H1 (cell line): ENCODE measurements around the gene TFF2. TPM values are rescaled to one million over a fixed set of nuclear protein-coding genes. Genes with fewer than 3 reads are reported as not detected.

Experiments used
- CTCF ChIA-PET: fragments of 300-600 bp; sonication (Branson Sonifier 250); formaldehyde crosslinking; loops from one replicate; lab custom pipeline; 2021; ENCODE audit not compliant: partially characterized antibody; lab: Charles Lee
- POLR2A ChIA-PET: fragments of 300-600 bp; sonication (Branson Sonifier 250); formaldehyde crosslinking; loops from one replicate; lab custom pipeline; 2021; ENCODE audit warnings: inconsistent platforms; ENCODE audit not compliant: partially characterized antibody; lab: Charles Lee
- DNase-seq, 2 experiments: peaks; one replicate each; pipeline versions ENCODE4 v3.0.0 to v3.0.0-alpha.2; 2010 to 2022; ENCODE audit warnings: low spot score in 2 of 2, low read depth in 1 of 2, mixed read lengths in 1 of 2
- FAIRE-seq: peaks from 2 replicates; lab custom pipeline; 2011; peaks lifted over from hg19 to GRCh38; lab: Jason Lieb, UNC
- H2AFZ ChIP-seq: 2 replicates; pipeline ENCODE4 v1.8.1; 2012; ENCODE audit warnings: low read length, inconsistent platforms
- H2AK5ac ChIP-seq: 2 replicates; pipeline ENCODE4 v1.6.1; 2013; ENCODE audit warnings: low read depth, low read length
- H2BK120ac ChIP-seq: replicated peaks from 2 replicates; pipeline ENCODE3; 2013; ENCODE audit warnings: low read depth, low read length, inconsistent platforms
- H2BK12ac ChIP-seq: 2 replicates; pipeline ENCODE4 v1.6.1; 2013; ENCODE audit warnings: low read depth, low read length
- H2BK15ac ChIP-seq: 2 replicates; pipeline ENCODE4 v1.6.1; 2013; ENCODE audit warnings: low read length
- H2BK20ac ChIP-seq: 2 replicates; pipeline ENCODE4 v1.6.1; 2013; ENCODE audit warnings: low read length
- H2BK5ac ChIP-seq: 2 replicates; pipeline ENCODE4 v1.6.1; 2013; ENCODE audit warnings: low read depth, low read length
- H3K14ac ChIP-seq: 2 replicates; pipeline ENCODE4 v1.6.1; 2013; ENCODE audit warnings: inconsistent platforms; ENCODE audit not compliant: insufficient read length
- H3K18ac ChIP-seq: 2 replicates; pipeline ENCODE4 v1.6.1; 2013; ENCODE audit warnings: low read length; ENCODE audit errors: extremely low read depth
- H3K23ac ChIP-seq: 2 replicates; pipeline ENCODE4 v1.6.1; 2013; ENCODE audit warnings: inconsistent platforms; ENCODE audit not compliant: insufficient read length
- H3K23me2 ChIP-seq: 2 replicates; pipeline ENCODE4 v1.6.1; 2013; ENCODE audit warnings: low read depth, low read length
- H3K27ac ChIP-seq: 2 replicates; pipeline ENCODE4 v1.6.1; 2011; ENCODE audit warnings: low read depth, low read length, inconsistent platforms
- H3K27me3 ChIP-seq, 4 experiments: replicated peaks in 1 of 4; 1 replicate in 1 of 4; 2 replicates in 3 of 4; pipeline versions ENCODE4 v1.6.1 to v1.8.1; 2011 to 2013; ENCODE audit warnings: low read length in 3 of 4, mild to moderate bottlenecking in 3 of 4, inconsistent platforms in 2 of 4, mixed read lengths in 2 of 4, moderate library complexity in 1 of 4; ENCODE audit not compliant: control insufficient read depth in 3 of 4, insufficient read depth in 3 of 4; ENCODE audit errors: extremely low read depth in 1 of 4
- H3K36me3 ChIP-seq, 4 experiments: 2 replicates each; pipeline versions ENCODE4 v1.6.1 to v1.8.1; 2011 to 2013; ENCODE audit warnings: mild to moderate bottlenecking in 4 of 4, low read length in 3 of 4, moderate library complexity in 2 of 4, control low read depth in 1 of 4, inconsistent platforms in 1 of 4; ENCODE audit not compliant: insufficient read depth in 4 of 4, control insufficient read depth in 2 of 4
- H3K4ac ChIP-seq: replicated peaks from 2 replicates; pipeline ENCODE3; 2013; ENCODE audit warnings: low read length, low read depth, mixed read lengths, inconsistent platforms; ENCODE audit not compliant: insufficient read length
- H3K4me1 ChIP-seq, 4 experiments: replicated peaks in 1 of 4; 1 replicate in 1 of 4; 2 replicates in 3 of 4; pipeline versions ENCODE4 v1.6.1 to v1.8.1; 2011 to 2013; ENCODE audit warnings: low read length in 3 of 4, inconsistent platforms in 2 of 4, mixed read lengths in 1 of 4; ENCODE audit not compliant: insufficient read depth in 4 of 4, control insufficient read depth in 3 of 4
- H3K4me2 ChIP-seq, 2 experiments: 2 replicates each; pipeline versions ENCODE4 v1.6.1 to v1.8.1; 2011 to 2013; ENCODE audit warnings: low read depth in 2 of 2, low read length in 2 of 2, control low read depth in 1 of 2, inconsistent platforms in 1 of 2, mild to moderate bottlenecking in 1 of 2; ENCODE audit not compliant: insufficient read depth in 1 of 2
- H3K4me3 ChIP-seq, 4 experiments: fragments of 200-600, 300-600 bp in 1 of 4; sonication (generic), shearing (Covaris generic), sonication (Bioruptor Twin) in 1 of 4; 2 replicates each; pipeline versions ENCODE4 v1.5.1 to v1.8.1; 2011 to 2016; ENCODE audit warnings: low read length in 4 of 4, low read depth in 3 of 4, control low read depth in 2 of 4, inconsistent platforms in 2 of 4, mild to moderate bottlenecking in 2 of 4, mixed read lengths in 1 of 4, moderate library complexity in 1 of 4; ENCODE audit not compliant: insufficient read depth in 2 of 4; ENCODE audit errors: extremely low read depth in 1 of 4
- H3K56ac ChIP-seq: replicated peaks from 2 replicates; pipeline ENCODE3; 2013; ENCODE audit warnings: low read depth, mild to moderate bottlenecking, mixed read lengths, low read length, inconsistent platforms; ENCODE audit not compliant: insufficient read length
- H3K79me1 ChIP-seq: 2 replicates; pipeline ENCODE4 v1.6.1; 2013; ENCODE audit warnings: low read depth, low read length, control low read depth
- H3K79me2 ChIP-seq, 2 experiments: 2 replicates each; pipeline versions ENCODE4 v1.6.1 to v1.8.1; 2012 to 2013; ENCODE audit warnings: low read length in 2 of 2, mild to moderate bottlenecking in 2 of 2, inconsistent platforms in 1 of 2; ENCODE audit not compliant: insufficient read depth in 2 of 2, control insufficient read depth in 1 of 2
- H3K9ac ChIP-seq, 4 experiments: replicated peaks in 1 of 4; 1 replicate in 1 of 4; 2 replicates in 3 of 4; pipeline versions ENCODE4 v1.6.1 to v1.8.1; 2011 to 2013; ENCODE audit warnings: low read depth in 3 of 4, low read length in 3 of 4, control low read depth in 2 of 4, mild to moderate bottlenecking in 2 of 4, moderate library complexity in 2 of 4, inconsistent platforms in 1 of 4; ENCODE audit errors: extremely low read depth in 1 of 4
- H3K9me3 ChIP-seq, 2 experiments: 2 replicates each; pipeline versions ENCODE4 v1.6.1 to v1.8.1; 2012 to 2013; ENCODE audit warnings: mild to moderate bottlenecking in 2 of 2, moderate library complexity in 2 of 2, control low read depth in 1 of 2, inconsistent platforms in 1 of 2, low read depth in 1 of 2, low read length in 1 of 2, mixed read lengths in 1 of 2; ENCODE audit not compliant: insufficient read depth in 2 of 2
- H4K20me1 ChIP-seq, 2 experiments: replicated peaks in 1 of 2; 2 replicates each; pipeline versions ENCODE3 to v1.8.1; 2011 to 2013; ENCODE audit warnings: inconsistent platforms in 2 of 2, low read length in 2 of 2, mild to moderate bottlenecking in 1 of 2; ENCODE audit not compliant: insufficient read depth in 2 of 2, control insufficient read depth in 1 of 2
- H4K5ac ChIP-seq: 2 replicates; pipeline ENCODE4 v1.6.1; 2013; ENCODE audit warnings: low read length, low read depth, mixed read lengths, inconsistent platforms; ENCODE audit not compliant: insufficient read length
- H4K8ac ChIP-seq: 2 replicates; pipeline ENCODE4 v1.8.0; 2013; ENCODE audit warnings: mild to moderate bottlenecking, moderate library complexity, low read length, inconsistent platforms; ENCODE audit not compliant: insufficient read depth; ENCODE audit errors: extremely low read depth
- H4K91ac ChIP-seq: replicated peaks from 2 replicates; pipeline ENCODE3; 2013; ENCODE audit warnings: low read length, mixed read lengths, inconsistent platforms; ENCODE audit not compliant: insufficient read length
- BACH1 ChIP-seq: IDR thresholded peaks from 2 replicates; pipeline ENCODE4 v1.6.1; 2012; ENCODE audit warnings: low read length, improper control_type of control experiment
- E2F6 ChIP-seq: IDR thresholded peaks from 2 replicates; pipeline ENCODE4 v1.6.1; 2012; ENCODE audit warnings: inconsistent platforms
- FOSL1 ChIP-seq: IDR thresholded peaks from 2 replicates; pipeline ENCODE4 v1.6.1; 2011; ENCODE audit warnings: mild to moderate bottlenecking, low read depth, low read length, moderate library complexity; ENCODE audit not compliant: insufficient read depth
- GTF2F1 ChIP-seq: IDR thresholded peaks from 2 replicates; pipeline ENCODE4 v1.6.1; 2012; ENCODE audit warnings: low read depth, low read length, improper control_type of control experiment, borderline replicate concordance
- JUN ChIP-seq: IDR thresholded peaks from 2 replicates; pipeline ENCODE4 v1.6.1; 2011; ENCODE audit warnings: low read depth, mild to moderate bottlenecking, improper control_type of control experiment, low read length
- KDM1A ChIP-seq: fragments of 200-600, 300-600 bp; sonication (generic); IDR thresholded peaks from 2 replicates; pipeline ENCODE4 v1.7.1; 2016; ENCODE audit warnings: mild to moderate bottlenecking, low read length, borderline replicate concordance
- POU5F1 ChIP-seq: IDR thresholded peaks from 2 replicates; pipeline ENCODE4 v1.6.1; 2011; ENCODE audit warnings: low read depth, mild to moderate bottlenecking, low read length, moderate library complexity
- SP4 ChIP-seq: IDR thresholded peaks from 2 replicates; pipeline ENCODE4 v1.6.1; 2012; ENCODE audit warnings: low read length, inconsistent platforms
- SRF ChIP-seq: IDR thresholded peaks from 2 replicates; pipeline ENCODE4 v1.6.1; 2011; ENCODE audit warnings: mild to moderate bottlenecking, low read depth, low read length, moderate library complexity
- TBP ChIP-seq: IDR thresholded peaks from 2 replicates; pipeline ENCODE4 v1.6.1; 2011; ENCODE audit warnings: low read depth, low read length, improper control_type of control experiment
- WGBS, 2 experiments: shearing (Covaris generic) in 1 of 2; methylation state at CpG; one replicate each; pipeline versions ENCODE4 v1.1.6 to v1.1.7; 2013 to 2015; ENCODE audit warnings: low lambda C conversion rate in 2 of 2, mixed read lengths in 2 of 2, inconsistent platforms in 1 of 2, low coverage in 1 of 2, missing lambda C conversion rate in 1 of 2; ENCODE audit not compliant: insufficient replicate concordance in 2 of 2, insufficient coverage in 1 of 2, insufficient read length in 1 of 2; ENCODE audit errors: extremely low coverage in 1 of 2, missing lambda C conversion rate in 1 of 2; 5-methylcytosine and 5-hydroxymethylcytosine counted together
- polyA plus RNA-seq, 7 experiments: library from polyadenylated mRNA; depleted of rRNA in 3 of 7; stranded (reverse) in 5 of 7; unstranded in 2 of 7; fragments of >200 nt in 5 of 7; fragments of 200-250 nt in 2 of 7; gene quantifications; 1 replicate in 5 of 7; 2 replicates in 1 of 7; 4 replicates in 1 of 7; pipeline versions ENCODE4 v1.2.1 to v1.2.3, GENCODE V29; 2011 to 2013; ENCODE audit warnings: missing spikeins in 2 of 7, mixed read lengths in 2 of 7
- total RNA-seq: library from RNA; stranded (reverse); fragmentation: NEBNext Ultra II Directional; extraction: Animal tissue kit (Norgen Biotek cat#: 25700); gene quantifications from 2 replicates; pipeline ENCODE4 v1.2.1, GENCODE V29; 2021
- TF ChIP-seq, protein P1 (sequence below): IDR thresholded peaks from 2 replicates; pipeline ENCODE4 v1.6.1; 2012; ENCODE audit warnings: low read length, inconsistent platforms

The TFF2 gene
- total and polyA plus RNA-seq, 2 of the 8 experiments (the other 6 are each of a cell fraction or from before 2014, with no cell fraction given) = not detected

DNA sequence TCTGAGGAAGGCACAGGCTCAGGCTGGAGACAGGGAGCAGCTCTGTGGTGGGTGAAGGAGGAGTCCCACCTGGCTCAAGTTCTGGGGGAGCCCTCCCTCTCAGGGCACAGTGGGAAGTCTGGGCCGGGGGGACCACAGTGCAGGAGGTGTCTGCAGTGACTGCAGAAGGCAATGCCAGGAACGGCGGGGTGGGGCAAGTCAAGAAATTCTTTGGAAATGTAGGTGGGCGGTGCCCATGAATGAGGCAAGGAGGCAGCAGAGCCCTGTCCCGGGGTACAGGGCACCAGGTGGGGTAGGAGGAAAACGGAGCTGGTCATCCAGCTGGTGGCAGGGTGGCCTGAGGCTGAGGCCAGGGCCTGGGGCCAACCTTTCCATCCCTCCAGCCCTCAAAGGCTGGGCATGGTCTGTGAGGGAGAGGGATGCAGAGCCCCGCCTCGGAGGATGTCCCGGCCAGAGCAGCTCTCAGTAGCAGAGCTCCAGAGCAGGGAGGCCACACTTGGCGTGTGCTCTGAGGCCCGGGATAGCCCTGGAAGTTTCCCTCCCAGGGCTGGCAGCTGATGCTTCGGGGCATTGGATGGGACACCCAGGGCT, 40.3 kb downstream of the TFF2 start:
- no peak overlapping the region for H2BK5ac ChIP-seq
- H3K9me3 ChIP-seq = no peaks in the 10 kb centered on the region
- no peak overlapping the region for H3K23ac ChIP-seq
- H3K18ac ChIP-seq = no peak overlapping the region
- WGBS, 2 experiments = 89% methylated on average over 12 of the region's 12 CpGs; no CpG with 5 or more reads in 1 of the 2 experiments
- no peaks in the 10 kb centered on the region for H3K79me1 ChIP-seq
- no peak overlapping the region for H3K4ac ChIP-seq
- DNase-seq = no peak
- no peak overlapping the region for H2AK5ac ChIP-seq
- no peak overlapping the region for H3K9ac ChIP-seq
- H3K56ac ChIP-seq = no peak overlapping the region
- 0 out of 4 replicates have a peak overlapping the region, but pooled peaks of 1 of the 2 experiments have one; percentile 0 for H3K4me2 ChIP-seq
- ChIA-PET CTCF (interaction anchor here (0.5 to 14.3 kb wide), 56 partner anchors 8 to 399 kb away, joined by 3 to 137 read pairs (median 4); no protein-coding TSS in a partner anchor), POLR2A (interaction anchor here (1.6 kb wide), 1 partner anchor 28 kb away, joined by 4 read pairs; no protein-coding TSS in a partner anchor)
- H3K14ac ChIP-seq = no peak overlapping the region
- no peaks in the 10 kb centered on the region for H3K79me2 ChIP-seq
- FAIRE-seq = no peak
- no peak overlapping the region for H2AFZ ChIP-seq
- peaks cover 4 to 16% (median 8%) of the 10 kb centered on the region in 4 experiments for H3K4me1 ChIP-seq
- H3K27ac ChIP-seq = no peak overlapping the region
- H4K20me1 ChIP-seq = no peaks in the 10 kb centered on the region
- no peak overlapping the region for H4K91ac ChIP-seq
- no peak overlapping the region for H2BK15ac ChIP-seq
- H4K5ac ChIP-seq = no peak overlapping the region
- no peak overlapping the region for H2BK20ac ChIP-seq
- H3K23me2 ChIP-seq = no peaks in the 10 kb centered on the region; the same call in 1 of the 2 replicates
- H4K8ac ChIP-seq = no peak overlapping the region; the same call in 1 of the 2 replicates
- no peak overlapping the region for H2BK120ac ChIP-seq
- 0 out of 2 replicates have a peak overlapping the region, but pooled peaks have one; percentile 68 for H2BK12ac ChIP-seq
- H3K36me3 ChIP-seq = no peaks in the 10 kb centered on the region
- no peak overlapping the region for H3K4me3 ChIP-seq
- peaks cover 0 to 7% (median 3%) of the 10 kb centered on the region in 4 experiments; a peak in 2 of 7 replicates for H3K27me3 ChIP-seq
- no peak for TF ChIP-seq SP4
- no peak for TF ChIP-seq E2F6
- TF ChIP-seq KDM1A = no peak
- no peak for TF ChIP-seq JUN
- no peak for TF ChIP-seq GTF2F1
- TF ChIP-seq, protein P1, sequence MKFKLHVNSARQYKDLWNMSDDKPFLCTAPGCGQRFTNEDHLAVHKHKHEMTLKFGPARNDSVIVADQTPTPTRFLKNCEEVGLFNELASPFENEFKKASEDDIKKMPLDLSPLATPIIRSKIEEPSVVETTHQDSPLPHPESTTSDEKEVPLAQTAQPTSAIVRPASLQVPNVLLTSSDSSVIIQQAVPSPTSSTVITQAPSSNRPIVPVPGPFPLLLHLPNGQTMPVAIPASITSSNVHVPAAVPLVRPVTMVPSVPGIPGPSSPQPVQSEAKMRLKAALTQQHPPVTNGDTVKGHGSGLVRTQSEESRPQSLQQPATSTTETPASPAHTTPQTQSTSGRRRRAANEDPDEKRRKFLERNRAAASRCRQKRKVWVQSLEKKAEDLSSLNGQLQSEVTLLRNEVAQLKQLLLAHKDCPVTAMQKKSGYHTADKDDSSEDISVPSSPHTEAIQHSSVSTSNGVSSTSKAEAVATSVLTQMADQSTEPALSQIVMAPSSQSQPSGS = no peak
- TF ChIP-seq FOSL1 = no peak
- TF ChIP-seq TBP = no peak
- no peak for TF ChIP-seq BACH1
- TF ChIP-seq SRF = no peak
- TF ChIP-seq POU5F1 = no peak
